Ovary (tissue), 3 donors: ENCODE results near the gene KAZALD1.

Source experiments
- CTCF ChIP-seq, 3 donors: fragments of 450-650 bp in 2 of 3; fragments of 200-600 bp in 1 of 3; IDR thresholded peaks; one replicate each; pipeline versions ENCODE4 v1.5.1 to v1.8.0; 2016 to 2022; ENCODE audit warnings: antibody characterized with exemption in 3 of 3, mild to moderate bottlenecking in 1 of 3
- EP300 ChIP-seq: sonication (generic); formaldehyde crosslinking; IDR thresholded peaks from one replicate; pipeline ENCODE4 v1.6.1; 2017; ENCODE audit warnings: antibody characterized with exemption
- POLR2A ChIP-seq: fragments of 450-650 bp; IDR thresholded peaks from one replicate; pipeline ENCODE4 v1.6.1; 2017; ENCODE audit warnings: antibody characterized with exemption, mild to moderate bottlenecking, moderate library complexity
- donor health status: DM: no; HTN: no; CAD: no.

- TF ChIP-seq CTCF (IDR thresholded peaks at IDR 0.05) (no peak), POLR2A (no peak), EP300 (no peak)
Observed at GRCh38 chr10:101101372-101101881, 39.6 kb downstream of the KAZALD1 start.
